GM21360 (cell line): ENCODE measurements around the gene TTR.

Experiments
- ATAC-seq: cut with Tn5 transposase; IDR thresholded peaks from one replicate; pipeline ENCODE4 v1.9.1; 2021; ENCODE audit warnings: mild to moderate bottlenecking, moderate library complexity; ENCODE audit not compliant: unreplicated experiment

TTR gene

GRCh38 chr18:31591628-31592027, at the start of gene TTR:
Gene TTR, plus strand, starts transcription at chr18:31591877. Its CDS starts 26 bp downstream, at chr18:31591903.
- ATAC-seq = no peak

GRCh38 chr18:31546476-31546875, 45.2 kb upstream of the TTR start:
- no peak for ATAC-seq

GRCh38 chr18:31548853-31549252, 42.8 kb upstream of the TTR start:
- no peak for ATAC-seq

GRCh38 chr18:31549416-31549815, 42.3 kb upstream of the TTR start:
- no peak for ATAC-seq

- ATAC-seq = no peak
Measured at GRCh38 chr18:31551883-31552282, 39.8 kb upstream of the TTR start.

GRCh38 chr18:31553800-31554199, 37.9 kb upstream of the TTR start:
- ATAC-seq = no peak

- ATAC-seq = no peak
Measured at GRCh38 chr18:31554776-31555175, 36.9 kb upstream of the TTR start.

GRCh38 chr18:31555971-31556747, 35.5 kb upstream of the TTR start:
- ATAC-seq = peak; percentile 63

GRCh38 chr18:31557446-31557845, 34.2 kb upstream of the TTR start:
- no peak for ATAC-seq

GRCh38 chr18:31558567-31558966, 33.1 kb upstream of the TTR start:
- no peak for ATAC-seq

- no peak for ATAC-seq
Measured at GRCh38 chr18:31562726-31563125, 29.0 kb upstream of the TTR start.

GRCh38 chr18:31563778-31564177, 27.9 kb upstream of the TTR start:
- no peak for ATAC-seq

- ATAC-seq = no peak
Measured at GRCh38 chr18:31565345-31565744, 26.3 kb upstream of the TTR start.

- ATAC-seq = no peak
Measured at GRCh38 chr18:31565782-31566512, 25.7 kb upstream of the TTR start.

GRCh38 chr18:31566576-31567306, 24.9 kb upstream of the TTR start:
- no peak for ATAC-seq

- no peak for ATAC-seq
Measured at GRCh38 chr18:31572368-31572767, 19.3 kb upstream of the TTR start.

GRCh38 chr18:31573051-31573450, 18.6 kb upstream of the TTR start:
- ATAC-seq = no peak

GRCh38 chr18:31574359-31574758, 17.3 kb upstream of the TTR start:
- no peak for ATAC-seq

- no peak for ATAC-seq
Measured at GRCh38 chr18:31575515-31576257, 16.0 kb upstream of the TTR start.

GRCh38 chr18:31576670-31577069, 15.0 kb upstream of the TTR start:
- ATAC-seq = peak; percentile 73

- ATAC-seq = peak; percentile 50
Measured at GRCh38 chr18:31577195-31577594, 14.5 kb upstream of the TTR start.
